HG03025 (cell line): Measurements from ENCODE around the gene HNRNPR.
"Not testable (repeated sequence)": the region's sequence is repeated elsewhere in the genome, so short reads cannot be mapped to it uniquely, and the experiment has no call there.

Experiments used
- ATAC-seq: cut with Tn5 transposase; IDR thresholded peaks from one replicate; pipeline ENCODE4 v1.9.1; 2021; ENCODE audit warnings: mild to moderate bottlenecking, moderate library complexity; ENCODE audit not compliant: unreplicated experiment, low FRiP score

The HNRNPR gene

GRCh38 chr1:23258082-23258481 is 86.0 kb downstream of the HNRNPR start:
- not testable (repeated sequence) for ATAC-seq

- ATAC-seq = not testable (repeated sequence)
These were observed 86.7 kb downstream of the HNRNPR start for GRCh38 chr1:23257371-23257770.
